ENCODE data around the gene CYSLTR2. TPM values are rescaled to one million over a fixed set of nuclear protein-coding genes. Genes with fewer than 3 reads are reported as not detected.

Gene CYSLTR2
- total RNA-seq, 1 experiment from 2014 or later: not detected

GRCh38 chr13:48708764-48709163 lies 55.0 kb downstream of the CYSLTR2 start:
- ChIA-PET CTCF (no interaction called here), POLR2A (no interaction called here)
- Histone ChIP-seq H3K4me3 (ENCODE audit: low read depth in 2 of 2, low read length in 2 of 2) (no peak overlapping the region), H3K9me3 (ENCODE audit: control insufficient read depth, insufficient read depth, low read depth, low read length) (no peaks in the 10 kb centered on the region), H3K27me3 (ENCODE audit: control insufficient read depth, insufficient read depth, low read length) (no peaks in the 10 kb centered on the region), H3K27ac (ENCODE audit: low read length) (no peak overlapping the region), H3K36me3 (ENCODE audit: control insufficient read depth, insufficient read depth, low read length) (no peaks in the 10 kb centered on the region), H3K4me1 (ENCODE audit: control insufficient read depth, insufficient read depth, low read length) (no peaks in the 10 kb centered on the region)
- TF ChIP-seq, protein P1, sequence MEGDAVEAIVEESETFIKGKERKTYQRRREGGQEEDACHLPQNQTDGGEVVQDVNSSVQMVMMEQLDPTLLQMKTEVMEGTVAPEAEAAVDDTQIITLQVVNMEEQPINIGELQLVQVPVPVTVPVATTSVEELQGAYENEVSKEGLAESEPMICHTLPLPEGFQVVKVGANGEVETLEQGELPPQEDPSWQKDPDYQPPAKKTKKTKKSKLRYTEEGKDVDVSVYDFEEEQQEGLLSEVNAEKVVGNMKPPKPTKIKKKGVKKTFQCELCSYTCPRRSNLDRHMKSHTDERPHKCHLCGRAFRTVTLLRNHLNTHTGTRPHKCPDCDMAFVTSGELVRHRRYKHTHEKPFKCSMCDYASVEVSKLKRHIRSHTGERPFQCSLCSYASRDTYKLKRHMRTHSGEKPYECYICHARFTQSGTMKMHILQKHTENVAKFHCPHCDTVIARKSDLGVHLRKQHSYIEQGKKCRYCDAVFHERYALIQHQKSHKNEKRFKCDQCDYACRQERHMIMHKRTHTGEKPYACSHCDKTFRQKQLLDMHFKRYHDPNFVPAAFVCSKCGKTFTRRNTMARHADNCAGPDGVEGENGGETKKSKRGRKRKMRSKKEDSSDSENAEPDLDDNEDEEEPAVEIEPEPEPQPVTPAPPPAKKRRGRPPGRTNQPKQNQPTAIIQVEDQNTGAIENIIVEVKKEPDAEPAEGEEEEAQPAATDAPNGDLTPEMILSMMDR (IDR thresholded peaks at IDR 0.05): no peak
- TF ChIP-seq TCF7L2 (IDR thresholded peaks at IDR 0.05; ENCODE audit: low read depth, low read length) (no peak), POLR2AphosphoS5 (IDR thresholded peaks at IDR 0.05; ENCODE audit: low read depth, low read length) (no peak), SIN3A (IDR thresholded peaks at IDR 0.05; ENCODE audit: borderline replicate concordance, insufficient read depth, low read depth, low read length) (no peak)
- TF ChIP-seq, protein P2, sequence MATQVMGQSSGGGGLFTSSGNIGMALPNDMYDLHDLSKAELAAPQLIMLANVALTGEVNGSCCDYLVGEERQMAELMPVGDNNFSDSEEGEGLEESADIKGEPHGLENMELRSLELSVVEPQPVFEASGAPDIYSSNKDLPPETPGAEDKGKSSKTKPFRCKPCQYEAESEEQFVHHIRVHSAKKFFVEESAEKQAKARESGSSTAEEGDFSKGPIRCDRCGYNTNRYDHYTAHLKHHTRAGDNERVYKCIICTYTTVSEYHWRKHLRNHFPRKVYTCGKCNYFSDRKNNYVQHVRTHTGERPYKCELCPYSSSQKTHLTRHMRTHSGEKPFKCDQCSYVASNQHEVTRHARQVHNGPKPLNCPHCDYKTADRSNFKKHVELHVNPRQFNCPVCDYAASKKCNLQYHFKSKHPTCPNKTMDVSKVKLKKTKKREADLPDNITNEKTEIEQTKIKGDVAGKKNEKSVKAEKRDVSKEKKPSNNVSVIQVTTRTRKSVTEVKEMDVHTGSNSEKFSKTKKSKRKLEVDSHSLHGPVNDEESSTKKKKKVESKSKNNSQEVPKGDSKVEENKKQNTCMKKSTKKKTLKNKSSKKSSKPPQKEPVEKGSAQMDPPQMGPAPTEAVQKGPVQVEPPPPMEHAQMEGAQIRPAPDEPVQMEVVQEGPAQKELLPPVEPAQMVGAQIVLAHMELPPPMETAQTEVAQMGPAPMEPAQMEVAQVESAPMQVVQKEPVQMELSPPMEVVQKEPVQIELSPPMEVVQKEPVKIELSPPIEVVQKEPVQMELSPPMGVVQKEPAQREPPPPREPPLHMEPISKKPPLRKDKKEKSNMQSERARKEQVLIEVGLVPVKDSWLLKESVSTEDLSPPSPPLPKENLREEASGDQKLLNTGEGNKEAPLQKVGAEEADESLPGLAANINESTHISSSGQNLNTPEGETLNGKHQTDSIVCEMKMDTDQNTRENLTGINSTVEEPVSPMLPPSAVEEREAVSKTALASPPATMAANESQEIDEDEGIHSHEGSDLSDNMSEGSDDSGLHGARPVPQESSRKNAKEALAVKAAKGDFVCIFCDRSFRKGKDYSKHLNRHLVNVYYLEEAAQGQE (IDR thresholded peaks at IDR 0.05; ENCODE audit: insufficient read depth in 1 of 2, low read depth in 2 of 2, low read length in 1 of 2): no peak
- intact Hi-C loops (cut with micrococcal nuclease; ENCODE audit: unreplicated experiment) (no loop called here), in situ Hi-C loops (cut with HindIII; ENCODE audit: low pct_unique_long_range_greater_than_20kb, low sequenced_read_pairs) (no loop called here)
- ATAC-seq: no peak
- no peak for DNase-seq (ENCODE audit: low read depth, low spot score)
- no TSS peak for BruUV-seq (replicated peaks)

GRCh38 chr13:48709213-48709612 lies 55.5 kb downstream of the CYSLTR2 start:
- Histone ChIP-seq H3K27ac (ENCODE audit: low read length) (no peak overlapping the region), H3K27me3 (ENCODE audit: control insufficient read depth, insufficient read depth, low read length) (no peaks in the 10 kb centered on the region), H3K4me1 (ENCODE audit: control insufficient read depth, insufficient read depth, low read length) (no peaks in the 10 kb centered on the region), H3K9me3 (ENCODE audit: control insufficient read depth, insufficient read depth, low read depth, low read length) (no peaks in the 10 kb centered on the region), H3K36me3 (ENCODE audit: control insufficient read depth, insufficient read depth, low read length) (no peaks in the 10 kb centered on the region), H3K4me3 (ENCODE audit: low read depth in 2 of 2, low read length in 2 of 2) (no peak overlapping the region)
- intact Hi-C loops (cut with micrococcal nuclease; ENCODE audit: unreplicated experiment): no loop called here
- CTCF ChIA-PET: no interaction called here
- POLR2A ChIA-PET: interaction anchor here (0.6 kb wide), 1 partner anchor 258 kb away, joined by 3 read pairs; no protein-coding TSS in a partner anchor
- TF ChIP-seq, protein P1 (IDR thresholded peaks at IDR 0.05): no peak
- TF ChIP-seq POLR2AphosphoS5 (IDR thresholded peaks at IDR 0.05; ENCODE audit: low read depth, low read length): no peak
- BruUV-seq (replicated peaks): no TSS peak
- ATAC-seq: no peak
- in situ Hi-C loops (cut with HindIII; ENCODE audit: low pct_unique_long_range_greater_than_20kb, low sequenced_read_pairs): no loop called here
- DNase-seq (ENCODE audit: low read depth, low spot score): no peak
